ENCODE data around the gene ONECUT3.
A peak's percentile ranks its signal among the peaks of the same experiment; 100 is the strongest.
"Not testable (repeated sequence)": the region's sequence is repeated elsewhere in the genome, so short reads cannot be mapped to it uniquely, and the experiment has no call there.

ONECUT3 gene

DNA sequence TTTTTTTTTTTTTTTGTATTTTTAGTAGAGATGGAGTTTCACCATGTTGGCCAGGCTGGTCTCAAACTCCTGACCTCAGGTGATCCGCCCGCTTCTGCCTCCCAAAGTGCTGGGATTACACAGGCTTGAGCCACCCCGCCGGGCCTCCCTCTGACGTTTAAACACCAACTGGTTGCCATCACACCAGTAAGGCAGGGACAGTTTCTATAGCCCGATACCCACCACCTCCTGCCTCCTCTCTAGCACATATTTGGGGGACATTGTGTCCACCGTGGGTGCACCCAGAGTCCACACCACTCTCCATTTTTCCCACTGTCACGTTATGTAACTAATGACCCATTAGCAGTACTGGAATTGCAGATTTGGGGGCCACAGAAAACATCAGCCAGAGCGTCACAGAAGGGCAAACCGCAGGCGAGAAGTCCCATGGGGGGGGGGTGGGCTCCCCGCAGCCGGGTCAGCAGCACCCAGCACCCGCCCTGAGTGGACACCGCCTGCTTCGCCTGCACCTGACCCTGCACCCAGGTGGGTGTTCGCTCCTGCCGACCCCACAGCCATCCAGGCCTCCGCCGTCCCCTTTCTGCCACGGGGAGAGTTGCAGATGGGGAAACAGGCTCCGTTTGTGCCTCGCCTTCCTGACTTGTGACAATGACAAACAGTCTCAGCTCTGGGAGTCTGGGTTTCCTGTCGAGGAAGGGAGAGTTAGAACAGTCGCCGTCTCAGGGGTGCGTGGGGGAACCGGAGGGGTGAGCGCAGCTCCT lies 3.6 kb downstream of the ONECUT3 start:
- DNase-seq: no peak

DNA sequence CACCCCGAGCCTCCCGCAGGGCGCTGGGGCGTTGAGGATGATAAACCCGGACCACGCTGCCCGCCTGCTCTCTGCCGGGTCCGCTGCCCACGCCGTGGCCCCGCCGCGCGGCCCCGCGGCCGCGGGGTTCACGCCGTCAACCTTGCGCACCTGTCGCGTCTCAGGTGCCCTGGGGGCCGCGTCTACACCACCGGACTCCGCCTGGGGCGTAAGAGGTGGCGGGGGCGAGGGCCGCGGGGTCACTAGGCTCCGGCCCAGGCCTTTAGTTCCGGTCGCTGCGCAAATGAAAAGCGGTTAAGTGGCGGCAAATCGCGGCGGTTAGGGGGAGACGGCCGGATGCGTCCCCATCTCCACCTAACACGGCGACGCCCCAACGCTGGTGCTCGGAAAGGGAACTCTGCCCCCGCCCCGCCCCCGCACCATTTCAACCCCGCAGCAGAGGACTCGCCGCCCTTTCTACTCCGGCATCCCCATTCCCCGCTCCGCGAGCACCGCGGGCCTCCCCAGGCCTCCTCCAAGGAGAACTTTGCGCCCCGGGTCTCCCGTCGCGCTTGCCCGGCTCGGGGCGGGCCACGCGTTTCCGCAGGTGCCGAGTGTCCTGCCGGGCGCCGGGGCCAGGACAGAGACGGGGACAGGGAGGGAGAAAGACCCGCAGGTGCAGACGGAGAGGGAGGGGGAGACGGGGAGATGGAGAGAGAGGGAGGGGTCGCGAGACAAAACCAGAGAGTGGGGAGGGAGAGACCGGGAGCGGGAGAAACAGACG lies 4.3 kb downstream of the ONECUT3 start:
- DNase-seq: no peak

DNA sequence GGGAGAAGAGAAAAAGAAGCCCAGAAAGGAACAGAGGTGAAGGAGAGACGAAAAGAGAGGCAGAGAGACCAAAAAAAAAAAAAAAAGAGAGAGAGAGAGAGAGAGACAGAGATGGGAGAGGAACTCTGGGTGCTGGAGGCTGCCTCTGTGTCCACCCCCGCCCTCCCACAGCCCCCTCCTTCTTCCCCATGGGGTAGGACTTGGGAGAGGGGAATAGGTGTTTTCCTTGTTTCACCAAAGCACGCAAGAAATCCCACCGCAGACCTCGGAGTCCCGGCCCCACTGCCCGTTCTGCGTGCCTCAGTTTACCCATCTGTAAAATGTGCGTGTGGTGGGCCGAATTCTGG lies 4.9 kb downstream of the ONECUT3 start:
- no peak for DNase-seq

DNA sequence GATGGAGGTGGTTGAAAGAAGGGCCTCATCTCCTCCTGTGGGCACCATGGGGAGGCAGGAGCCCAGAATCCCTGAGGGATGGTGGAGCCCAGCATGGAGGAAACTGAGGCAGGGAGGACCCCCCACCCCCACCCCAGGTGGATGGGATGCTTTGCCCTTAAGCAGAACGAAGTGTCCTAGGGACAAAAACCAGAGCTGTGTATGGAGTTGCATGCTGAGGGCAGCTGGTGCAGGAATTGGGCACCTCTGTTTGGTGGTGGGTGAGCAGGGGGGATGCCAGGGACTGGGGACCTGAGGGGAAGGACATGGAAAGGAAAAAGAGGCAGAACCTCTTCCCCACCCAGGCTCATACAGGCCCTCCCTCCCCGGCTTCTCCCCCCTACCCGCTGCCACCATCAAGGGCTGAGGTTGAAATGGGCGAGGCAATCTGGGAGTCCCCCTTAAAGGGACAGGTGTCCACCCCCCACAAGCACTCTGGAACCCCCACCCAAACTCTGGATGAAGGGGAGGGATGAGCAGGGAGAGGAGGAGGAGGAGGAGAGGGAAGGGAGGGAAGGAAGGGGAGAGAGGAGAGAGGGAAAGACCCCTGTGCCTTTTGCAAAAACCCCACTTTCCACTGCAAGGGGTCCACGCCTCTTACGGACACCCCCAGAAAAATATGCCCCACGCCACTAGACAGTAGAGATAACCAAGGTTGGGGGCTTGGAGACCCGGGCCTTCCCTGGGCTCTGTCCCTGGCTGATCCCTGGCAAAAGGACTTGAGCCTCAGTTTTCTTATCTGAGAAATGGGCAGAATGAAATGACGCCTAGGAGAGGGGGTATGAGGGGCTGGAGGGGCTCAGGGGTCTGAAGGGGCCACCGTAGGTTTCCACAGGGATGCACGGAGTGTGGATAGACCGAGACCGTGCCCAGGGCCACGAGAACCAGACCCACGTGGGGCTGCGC lies 5.9 kb downstream of the ONECUT3 start:
- DNase-seq: no peak

DNA sequence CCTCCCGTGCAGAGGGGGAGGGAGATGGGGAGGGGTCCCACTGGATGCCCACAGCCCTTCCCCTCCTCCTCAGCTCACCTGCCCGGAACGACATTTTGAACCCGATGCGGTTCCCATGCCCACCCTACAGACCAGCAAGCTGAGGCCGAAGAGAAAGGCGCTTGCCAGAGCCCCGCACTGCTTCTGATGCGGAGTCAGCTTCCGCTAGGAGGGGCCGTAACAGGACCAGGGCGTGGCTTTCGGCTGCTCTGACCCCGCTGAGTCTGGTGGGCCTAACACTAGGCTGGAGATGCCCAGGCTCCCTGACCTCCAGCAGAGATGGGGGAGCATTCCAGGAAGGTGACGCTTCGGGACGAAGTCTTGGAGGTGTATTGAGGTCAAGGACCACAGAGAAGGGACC lies 6.7 kb downstream of the ONECUT3 start:
- DNase-seq: no peak

DNA sequence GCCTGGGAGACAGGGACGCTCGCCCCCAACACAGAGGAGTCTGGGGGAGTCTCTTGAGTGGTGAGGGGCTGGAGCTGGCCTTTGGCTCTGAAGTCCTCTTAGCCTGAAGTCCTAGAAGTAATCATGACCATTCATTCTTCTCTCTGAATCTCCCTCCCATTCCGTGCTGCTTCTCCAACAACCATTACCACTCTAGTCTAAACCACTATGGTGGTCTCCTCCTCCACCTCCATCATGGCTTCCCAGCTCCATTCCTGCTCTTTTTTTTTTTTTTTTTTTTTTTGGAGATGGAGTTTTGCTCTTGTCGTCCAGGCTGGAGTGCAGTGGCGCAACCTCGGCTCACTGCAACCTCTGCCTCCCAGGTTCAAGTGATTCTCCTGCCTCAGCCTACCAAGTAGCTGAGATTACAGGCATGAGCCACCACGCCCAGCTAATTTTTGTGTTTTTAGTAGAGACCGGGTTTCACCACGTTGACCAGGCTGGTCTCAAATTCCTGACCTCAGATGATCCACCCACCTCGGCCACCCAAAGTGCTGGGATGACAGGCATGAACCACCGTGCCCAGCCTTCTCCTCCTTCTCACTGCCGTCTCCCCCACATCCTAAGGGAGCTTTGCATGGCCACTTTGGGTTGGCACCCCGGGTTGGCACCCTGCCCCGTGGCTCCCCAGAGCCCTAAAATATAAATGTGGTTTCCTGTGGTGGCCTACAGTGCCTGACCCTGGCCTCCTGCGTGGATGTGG lies 7.7 kb downstream of the ONECUT3 start:
- DNase-seq: not testable (repeated sequence)

DNA sequence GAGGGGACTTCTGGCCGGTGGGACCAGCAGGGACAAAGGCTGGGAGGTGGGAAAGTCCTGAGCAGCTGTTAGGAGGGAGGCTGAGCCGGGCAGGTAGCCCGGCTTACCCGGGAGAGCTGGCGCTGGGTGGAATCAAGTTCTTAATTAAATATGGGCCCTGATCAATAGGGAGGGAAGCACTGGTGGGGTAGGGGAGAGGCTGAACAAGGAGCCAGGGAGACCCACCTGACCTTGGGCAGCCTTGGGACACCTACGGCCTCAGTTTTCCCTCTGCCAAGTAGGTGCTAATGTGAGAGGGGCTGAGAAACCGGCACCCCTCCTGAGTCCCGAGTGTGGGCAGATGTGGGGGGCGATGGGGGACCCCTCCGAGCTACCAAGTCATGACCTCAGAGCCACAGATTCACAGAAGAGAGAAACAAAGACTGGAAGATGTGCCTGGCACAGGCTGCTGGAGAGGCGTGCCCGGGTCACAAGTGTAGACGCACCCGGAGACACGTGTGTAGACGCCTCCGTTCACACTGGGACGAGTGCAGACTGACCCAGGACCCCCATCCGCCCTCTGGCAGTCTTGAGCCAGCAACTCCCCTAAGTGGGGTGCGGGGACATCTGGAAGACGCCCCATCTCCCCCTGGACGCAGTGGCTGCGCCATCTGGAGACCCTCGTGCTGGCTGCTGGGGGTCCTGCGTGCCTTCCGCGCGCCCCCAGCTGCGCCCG lies 8.4 kb downstream of the ONECUT3 start:
- no peak for DNase-seq

DNA sequence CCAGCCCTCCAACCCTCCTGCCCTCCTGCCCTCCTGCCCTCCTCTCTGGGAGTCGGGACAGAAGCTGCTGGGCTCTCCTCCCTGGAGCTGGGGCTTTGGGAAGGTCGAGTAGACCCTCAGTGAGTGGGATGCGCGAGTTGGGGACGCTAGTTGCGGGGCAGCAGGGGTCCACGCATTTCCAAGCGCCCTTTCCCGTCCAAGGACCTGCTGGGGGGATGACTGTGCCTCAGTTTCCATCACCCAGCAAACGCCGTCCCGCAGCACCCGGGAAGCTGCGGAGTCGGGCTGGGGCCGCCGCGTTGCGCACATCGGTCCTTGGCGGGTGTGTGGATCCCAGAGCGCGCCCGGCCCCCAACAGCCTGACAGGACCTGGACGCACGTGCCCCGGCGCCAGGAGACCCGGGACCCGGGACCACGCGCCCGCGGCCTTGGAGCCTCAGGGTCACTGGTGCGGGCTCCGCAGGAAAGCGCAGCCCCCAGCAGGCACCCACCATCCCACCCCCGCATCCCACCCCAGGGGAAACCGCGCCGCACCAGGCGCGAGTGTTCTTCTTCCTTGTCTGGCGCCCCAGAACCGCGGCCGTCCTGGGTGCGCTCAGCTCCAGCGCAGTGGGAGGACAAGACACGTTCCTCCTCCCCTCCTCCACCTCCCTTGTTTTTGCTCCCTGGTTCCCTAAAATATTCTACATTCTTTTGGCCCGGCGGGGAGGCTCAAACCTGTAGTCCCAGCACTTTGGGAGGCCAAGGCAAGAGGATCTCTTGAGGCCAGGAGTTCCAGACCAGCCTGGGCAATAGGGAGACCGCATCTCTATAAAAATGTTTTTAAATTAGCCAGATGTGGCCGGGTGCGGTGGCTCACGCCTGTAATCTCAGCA lies 9.2 kb downstream of the ONECUT3 start:
- DNase-seq: no peak

DNA sequence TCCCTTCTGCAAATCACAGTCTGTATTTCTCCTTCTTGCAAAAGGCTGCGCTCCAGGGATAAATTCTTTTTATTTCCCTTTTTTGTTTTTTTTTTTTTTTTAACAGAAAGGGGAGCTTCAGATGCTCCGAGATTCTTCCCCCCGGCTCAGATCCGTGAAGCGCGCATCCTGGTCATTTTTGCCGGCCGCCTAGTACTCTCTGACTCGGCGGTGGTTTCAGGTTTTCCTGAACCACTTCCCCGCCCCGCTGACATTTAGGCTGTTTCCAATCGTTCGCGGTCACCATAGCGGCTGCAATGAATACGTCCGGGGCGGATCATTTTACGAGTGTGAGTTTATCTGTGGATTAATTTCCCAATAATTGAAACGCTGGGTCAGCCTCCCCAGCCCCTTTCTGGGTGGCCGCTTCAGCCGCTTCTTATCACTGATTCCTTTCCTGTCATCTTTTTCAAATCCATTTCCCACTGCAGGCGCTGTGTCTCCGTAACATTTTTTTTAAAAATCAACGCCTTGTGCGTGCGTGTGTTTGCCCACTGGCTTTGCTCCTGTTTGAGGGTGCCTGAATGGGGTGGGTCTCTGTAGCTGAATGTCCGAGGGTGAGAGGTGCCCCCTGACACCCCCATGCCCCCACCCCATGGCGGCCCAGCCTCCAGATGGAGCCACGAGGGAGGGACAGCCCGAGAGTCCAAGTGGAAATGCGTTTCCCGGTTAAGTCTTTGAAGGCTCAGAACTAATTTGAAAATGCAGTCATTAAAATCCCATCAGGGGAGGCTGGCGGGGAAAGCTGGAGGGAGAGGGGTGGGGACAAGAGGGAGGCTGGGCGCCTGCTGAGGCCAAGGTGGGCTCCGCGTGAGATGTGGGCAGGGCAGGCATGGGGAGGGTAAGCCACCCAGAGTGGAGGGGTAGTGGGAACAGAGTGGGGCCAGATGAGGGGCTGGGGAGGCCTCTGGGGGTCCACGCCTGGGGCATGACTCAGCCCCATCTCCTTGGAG lies 10.6 kb downstream of the ONECUT3 start:
- DNase-seq: no peak

DNA sequence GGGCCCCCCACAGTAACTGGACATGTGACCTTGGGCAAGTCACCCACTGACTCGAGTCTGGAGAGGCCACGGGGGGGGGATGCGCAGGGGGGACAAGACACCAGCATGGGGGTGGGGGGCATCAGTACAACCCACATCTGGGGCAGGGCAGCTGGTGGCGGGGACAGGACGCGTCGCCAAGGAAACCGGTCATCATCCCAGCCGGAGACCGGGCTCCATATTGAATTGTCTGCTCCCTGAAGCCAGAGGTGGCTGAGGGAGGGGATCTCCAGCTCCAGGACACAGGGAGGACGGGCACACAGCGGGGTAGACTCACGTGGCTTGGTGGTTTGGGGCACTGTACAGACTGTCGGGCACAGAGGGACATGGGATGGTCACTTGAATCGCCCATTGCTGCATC lies 11.4 kb downstream of the ONECUT3 start:
- no peak for DNase-seq

DNA sequence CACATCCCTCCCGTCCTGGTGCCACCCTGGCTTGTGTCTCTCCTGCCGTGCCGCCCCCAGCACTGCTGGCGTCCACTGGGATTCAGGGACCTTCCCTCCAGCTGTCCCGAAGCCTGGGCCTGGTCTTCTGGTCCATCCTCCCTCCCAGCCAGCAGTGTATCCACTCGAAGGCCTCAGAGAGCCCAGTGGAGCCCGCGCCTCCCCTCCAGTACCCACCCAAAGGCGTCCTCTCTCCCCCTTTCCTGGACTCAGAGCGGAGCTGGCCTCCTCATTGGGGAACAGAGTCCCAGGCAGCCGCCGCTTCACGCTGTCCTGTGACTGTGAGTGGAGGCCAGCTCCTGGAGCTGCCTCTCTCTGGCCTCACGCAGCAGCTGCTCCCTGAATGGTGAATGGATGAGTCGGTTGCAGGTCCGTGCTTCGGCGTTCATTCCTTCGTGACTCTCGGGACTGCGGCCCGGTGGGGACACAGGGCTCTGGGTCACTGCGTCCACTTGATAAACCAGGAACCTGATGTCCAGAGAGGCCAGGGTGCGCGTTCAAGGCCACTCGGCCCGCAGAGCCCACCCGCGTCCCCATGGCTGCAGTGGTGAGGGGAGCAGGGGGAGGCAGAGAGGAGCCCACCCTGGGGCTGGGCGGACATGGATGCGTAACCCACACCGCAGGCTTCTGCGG lies 12.1 kb downstream of the ONECUT3 start:
- no peak for DNase-seq

DNA sequence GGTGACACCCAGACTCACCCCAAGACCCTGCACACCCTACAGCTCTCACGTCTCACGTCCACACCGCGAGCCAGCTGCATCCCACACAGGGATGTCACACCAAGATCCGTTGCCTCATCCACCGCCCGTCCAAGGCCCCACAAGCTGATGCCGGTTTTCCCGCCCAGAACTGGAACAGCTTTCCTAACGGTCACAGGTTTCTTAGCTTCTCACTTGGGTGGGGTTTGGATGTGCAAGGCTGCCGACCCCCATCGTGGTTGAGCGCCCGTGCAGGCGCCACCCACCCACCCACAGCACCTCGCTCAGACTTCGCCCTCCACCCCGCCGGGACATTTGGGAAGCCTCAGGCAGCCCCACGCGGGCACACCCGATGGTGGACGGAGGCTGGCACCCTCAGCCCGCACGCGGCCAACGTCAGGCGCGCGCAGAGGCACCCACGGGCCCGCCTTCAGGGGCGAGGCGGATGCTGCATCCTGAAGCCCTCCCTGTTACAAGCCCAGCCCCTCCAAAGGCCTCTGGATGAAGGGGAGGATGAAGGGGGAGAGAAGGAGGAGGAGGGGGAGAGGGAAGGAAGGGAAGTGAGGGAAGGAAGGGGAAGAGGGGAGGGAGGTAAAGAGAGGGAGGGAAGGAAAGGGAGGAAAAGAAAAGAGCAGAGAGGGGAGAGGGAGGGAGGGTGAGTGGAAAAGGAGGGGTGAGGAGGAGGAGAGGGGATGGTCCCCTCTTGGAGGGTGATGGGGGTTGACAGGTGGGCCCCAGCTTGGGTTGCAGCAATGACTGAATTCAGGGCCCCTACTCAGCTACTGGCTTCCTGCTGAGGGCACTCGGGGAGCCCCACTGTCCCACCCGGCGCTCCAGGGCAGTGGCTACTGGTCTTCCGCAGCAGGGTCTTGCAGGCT lies 12.8 kb downstream of the ONECUT3 start:
- DNase-seq: no peak

DNA sequence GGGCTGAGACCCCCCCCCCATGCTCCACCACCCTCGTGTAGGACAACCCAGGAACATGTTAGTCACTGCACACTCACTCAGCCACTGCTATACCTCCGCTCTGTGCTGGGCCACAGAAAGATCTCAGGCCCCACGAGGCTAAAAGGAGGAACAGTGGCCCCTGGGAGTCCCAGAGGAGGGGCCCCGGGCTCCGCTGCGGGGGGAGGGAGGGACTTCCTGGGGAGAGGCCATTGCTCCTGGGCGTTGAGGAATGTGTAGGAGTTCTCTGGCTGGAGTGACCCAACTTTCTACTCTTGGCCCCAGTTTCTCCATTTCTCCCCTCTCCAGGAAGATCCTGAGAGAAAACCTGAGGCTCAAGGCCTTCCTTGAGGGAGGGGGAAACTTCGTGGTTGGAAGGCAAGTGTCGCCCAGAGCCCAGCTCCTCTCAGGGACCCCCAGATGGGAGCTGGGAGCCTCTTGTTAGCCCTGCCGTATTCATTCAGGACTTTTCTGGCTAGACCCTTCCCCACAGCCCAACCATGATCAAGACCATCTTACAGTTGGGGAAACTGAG lies 13.6 kb downstream of the ONECUT3 start:
- DNase-seq: no peak

DNA sequence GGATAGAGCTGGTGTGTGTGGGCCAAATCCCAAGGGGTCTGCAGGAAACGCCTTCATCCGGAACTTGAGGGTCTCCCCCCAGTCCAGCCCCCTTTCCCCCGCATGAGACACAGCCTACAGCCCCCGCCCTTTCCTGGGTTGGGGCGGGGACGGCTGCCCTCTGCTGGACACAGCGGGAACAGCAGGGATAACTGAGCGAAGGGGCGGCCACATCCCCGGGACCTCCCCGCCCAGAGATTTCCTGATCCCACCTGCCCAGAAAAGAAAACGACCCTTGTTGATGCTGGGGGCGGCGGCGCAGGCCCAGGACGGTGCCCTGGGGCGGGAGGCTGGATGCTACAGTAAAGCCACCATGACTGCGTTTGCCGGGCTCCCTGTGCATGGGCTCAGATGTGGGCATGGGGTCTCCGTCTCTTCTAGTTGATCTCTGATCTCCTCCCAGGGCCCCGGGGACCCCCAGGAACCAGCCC lies 14.2 kb downstream of the ONECUT3 start:
- peak in 5 of 6 experiments; percentile 41 to 74 (median 54) for DNase-seq

DNA sequence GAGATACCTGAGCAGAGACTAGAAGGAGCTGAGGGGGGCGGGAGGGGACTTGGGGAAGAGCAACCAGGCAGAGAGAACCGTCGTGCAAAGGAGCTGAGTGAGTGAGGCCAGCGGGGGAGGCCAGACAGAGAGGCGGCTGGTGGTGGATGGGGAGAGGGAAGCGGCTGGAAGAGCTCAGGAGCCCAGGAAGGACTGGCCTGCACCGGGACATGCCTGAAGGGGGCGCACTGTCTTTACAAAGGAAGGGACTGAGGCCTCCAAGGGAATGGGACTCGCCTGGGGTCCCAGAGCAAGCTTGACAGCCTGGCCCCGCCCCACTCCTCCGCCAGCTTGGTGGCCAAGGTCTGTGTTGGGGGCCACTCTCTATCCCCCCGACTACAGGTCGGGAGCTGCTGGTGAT lies 14.9 kb downstream of the ONECUT3 start:
- DNase-seq: no peak

DNA sequence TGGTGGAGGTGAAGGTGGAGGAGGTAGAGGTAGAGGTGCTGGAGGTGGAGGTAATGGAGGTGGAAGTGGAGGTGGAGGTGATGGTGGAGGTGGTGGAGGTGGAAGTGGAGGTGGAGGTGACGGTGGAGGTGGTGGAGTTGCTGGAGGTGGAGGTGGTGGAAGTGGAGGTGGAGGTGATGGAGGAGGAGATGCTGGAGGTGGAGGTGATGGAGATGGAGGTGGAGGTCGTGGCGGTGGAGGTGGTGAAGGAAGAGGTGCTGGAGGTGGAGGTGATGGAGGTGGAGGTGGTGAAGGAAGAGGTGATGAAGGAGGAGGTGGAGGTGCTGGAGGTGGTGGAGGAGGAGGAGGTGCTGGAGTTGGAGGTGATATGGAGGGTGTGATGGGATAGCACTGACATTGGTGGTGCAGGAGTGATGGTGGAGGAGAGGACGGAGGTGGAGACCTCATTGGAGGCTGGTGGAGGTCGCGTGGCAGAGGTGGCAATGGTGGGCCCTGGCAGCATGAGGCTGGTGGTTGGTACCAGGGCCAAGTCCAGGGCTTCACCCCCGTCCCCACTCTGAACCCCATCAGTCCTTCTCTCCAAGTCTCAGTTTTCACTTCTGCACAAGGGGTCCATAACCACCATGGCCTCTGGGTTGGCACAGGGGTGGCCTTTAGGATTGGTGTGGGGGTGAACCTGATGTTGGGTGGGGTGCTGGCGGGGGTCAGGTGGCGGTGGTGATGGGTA lies 15.8 kb downstream of the ONECUT3 start:
- no peak for DNase-seq

DNA sequence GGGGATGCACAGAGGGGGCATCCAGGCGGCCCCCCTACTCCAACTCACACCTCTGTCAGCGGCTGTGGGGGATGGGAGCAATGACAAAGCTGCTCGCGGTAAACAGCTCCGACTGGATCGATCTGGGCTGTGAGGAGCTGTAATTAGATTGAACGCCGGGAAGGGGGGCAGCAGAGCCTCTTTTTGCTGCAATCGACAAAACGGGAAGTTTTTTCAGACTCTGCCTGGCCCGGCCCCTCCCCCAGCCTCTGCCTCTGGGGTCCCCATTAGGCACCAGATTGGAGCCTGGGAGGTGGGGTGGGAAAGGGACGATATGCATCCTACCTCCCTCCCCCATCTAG lies 16.3 kb downstream of the ONECUT3 start:
- no peak for DNase-seq
